ENCODE results near the gene ZIC2. TPM values are rescaled to one million over a fixed set of nuclear protein-coding genes. Genes with fewer than 3 reads are reported as not detected.

Gene ZIC2
- total RNA-seq, 1 experiment from 2014 or later, result 305 TPM

- peak overlapping the region; percentile 11 for H3K27ac ChIP-seq (ENCODE audit: low read depth, low read length, poor library complexity, severe bottlenecking)
- H3K9me3 ChIP-seq (ENCODE audit: low read depth, low read length, poor library complexity, severe bottlenecking), result no peaks in the 10 kb centered on the region
- ChIA-PET CTCF (no interaction called here), POLR2A (ENCODE audit: low non-redundant PET) (no interaction called here)
- H3K36me3 ChIP-seq (ENCODE audit: insufficient read depth, low read length, poor library complexity, severe bottlenecking), result peaks cover 17% of the 10 kb centered on the region
- intact Hi-C loops (cut with micrococcal nuclease; ENCODE audit: unreplicated experiment), result no loop called here
- peaks cover 5% of the 10 kb centered on the region for H3K4me1 ChIP-seq (ENCODE audit: insufficient read depth, low read length, poor library complexity, severe bottlenecking)
- no peaks in the 10 kb centered on the region for H3K27me3 ChIP-seq (replicated peaks; ENCODE audit: insufficient read depth, low read depth, low read length, poor library complexity)
- DNase-seq (ENCODE audit: low spot score), result no peak
- BruUV-seq (replicated peaks), result TSS peak; percentile 39
- peak overlapping the region; percentile 95 for H3K4me3 ChIP-seq (ENCODE audit: low read depth, low read length, poor library complexity, severe bottlenecking)
- TF ChIP-seq EZH2 (IDR thresholded peaks at IDR 0.05; ENCODE audit: borderline replicate concordance, low read depth, low read length, poor library complexity, severe bottlenecking), result no peak
- TF ChIP-seq, protein P1, sequence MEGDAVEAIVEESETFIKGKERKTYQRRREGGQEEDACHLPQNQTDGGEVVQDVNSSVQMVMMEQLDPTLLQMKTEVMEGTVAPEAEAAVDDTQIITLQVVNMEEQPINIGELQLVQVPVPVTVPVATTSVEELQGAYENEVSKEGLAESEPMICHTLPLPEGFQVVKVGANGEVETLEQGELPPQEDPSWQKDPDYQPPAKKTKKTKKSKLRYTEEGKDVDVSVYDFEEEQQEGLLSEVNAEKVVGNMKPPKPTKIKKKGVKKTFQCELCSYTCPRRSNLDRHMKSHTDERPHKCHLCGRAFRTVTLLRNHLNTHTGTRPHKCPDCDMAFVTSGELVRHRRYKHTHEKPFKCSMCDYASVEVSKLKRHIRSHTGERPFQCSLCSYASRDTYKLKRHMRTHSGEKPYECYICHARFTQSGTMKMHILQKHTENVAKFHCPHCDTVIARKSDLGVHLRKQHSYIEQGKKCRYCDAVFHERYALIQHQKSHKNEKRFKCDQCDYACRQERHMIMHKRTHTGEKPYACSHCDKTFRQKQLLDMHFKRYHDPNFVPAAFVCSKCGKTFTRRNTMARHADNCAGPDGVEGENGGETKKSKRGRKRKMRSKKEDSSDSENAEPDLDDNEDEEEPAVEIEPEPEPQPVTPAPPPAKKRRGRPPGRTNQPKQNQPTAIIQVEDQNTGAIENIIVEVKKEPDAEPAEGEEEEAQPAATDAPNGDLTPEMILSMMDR (conservative IDR thresholded peaks at IDR 0.05; ENCODE audit: low read depth, low read length), result no peak
Measured at GRCh38 chr13:99978799-99979452, 2.7 kb upstream of the ZIC2 start.

GRCh38 chr13:99979453-99980200, 2.0 kb upstream of the ZIC2 start:
- ChIA-PET CTCF (no interaction called here), POLR2A (ENCODE audit: low non-redundant PET) (interaction anchor here (0.7 to 0.8 kb wide), 2 partner anchors 8 to 252 kb away, joined by 3 to 8 read pairs; partner anchors contain the start of gene ZIC5)
- BruUV-seq (replicated peaks), result no TSS peak
- TF ChIP-seq, protein P1 (conservative IDR thresholded peaks at IDR 0.05; ENCODE audit: low read depth, low read length), result no peak
- TF ChIP-seq EZH2 (IDR thresholded peaks at IDR 0.05; ENCODE audit: borderline replicate concordance, low read depth, low read length, poor library complexity, severe bottlenecking), result no peak
- intact Hi-C loops (cut with micrococcal nuclease; ENCODE audit: unreplicated experiment), result loop anchor here (5.0 kb wide), 1 partner anchor 322 kb away; no protein-coding TSS in a partner anchor
- H3K4me3 ChIP-seq (ENCODE audit: low read depth, low read length, poor library complexity, severe bottlenecking), result peak overlapping the region; percentile 95
- peak overlapping the region; percentile 96 for H3K27ac ChIP-seq (ENCODE audit: low read depth, low read length, poor library complexity, severe bottlenecking)
- peak; percentile 59 for DNase-seq (ENCODE audit: low spot score)
- H3K36me3 ChIP-seq (ENCODE audit: insufficient read depth, low read length, poor library complexity, severe bottlenecking), result peaks cover 24% of the 10 kb centered on the region
- peaks cover 5% of the 10 kb centered on the region for H3K4me1 ChIP-seq (ENCODE audit: insufficient read depth, low read length, poor library complexity, severe bottlenecking)
- no peaks in the 10 kb centered on the region for H3K27me3 ChIP-seq (replicated peaks; ENCODE audit: insufficient read depth, low read depth, low read length, poor library complexity)
- H3K9me3 ChIP-seq (ENCODE audit: low read depth, low read length, poor library complexity, severe bottlenecking), result no peaks in the 10 kb centered on the region

DNA sequence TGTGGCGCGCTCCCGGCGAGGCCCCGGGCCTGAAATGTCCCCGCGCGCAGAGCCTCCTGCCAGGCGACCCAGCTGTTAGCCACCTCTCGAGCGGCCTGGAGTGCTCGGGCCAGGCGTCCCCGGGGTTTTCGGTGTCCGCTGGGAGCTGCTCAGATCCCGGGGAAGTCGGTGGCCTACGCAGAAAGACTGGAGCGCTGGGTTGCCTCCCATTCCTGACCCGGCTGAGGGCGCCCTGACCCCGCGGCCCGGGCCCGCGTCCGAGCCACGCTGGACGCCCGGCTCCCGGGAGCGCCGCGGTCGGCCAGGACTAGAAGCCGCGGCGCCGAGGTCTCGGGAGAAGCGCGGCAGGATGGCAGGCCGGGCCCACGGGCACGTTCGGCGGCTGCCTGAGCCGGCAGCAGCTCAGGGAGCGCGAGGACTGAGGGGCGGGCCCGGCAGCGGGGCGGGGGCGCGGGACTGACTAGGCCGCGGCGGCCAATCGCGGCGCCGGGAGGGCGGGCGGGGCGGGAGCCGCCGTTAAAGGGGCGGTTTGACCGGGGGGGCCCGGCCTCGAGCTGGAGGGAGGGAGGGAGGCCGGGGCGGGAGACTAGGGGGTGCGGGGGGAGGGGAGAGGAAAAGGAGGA, 1.3 kb upstream of the ZIC2 start:
- peak overlapping the region; percentile 97 for H3K27ac ChIP-seq (ENCODE audit: low read depth, low read length, poor library complexity, severe bottlenecking)

More for the DNA sequence above, 1.3 kb upstream of the ZIC2 start:
- CTCF ChIA-PET, result interaction anchor here (0.6 kb wide), 1 partner anchor 541 kb away, joined by 3 read pairs; no protein-coding TSS in a partner anchor
- peaks cover 30% of the 10 kb centered on the region for H3K36me3 ChIP-seq (ENCODE audit: insufficient read depth, low read length, poor library complexity, severe bottlenecking)
- peak; percentile 96 for DNase-seq (ENCODE audit: low spot score)
- H3K4me1 ChIP-seq (ENCODE audit: insufficient read depth, low read length, poor library complexity, severe bottlenecking), result peaks cover 5% of the 10 kb centered on the region
- POLR2A ChIA-PET (ENCODE audit: low non-redundant PET), result interaction anchor here (0.7 to 0.8 kb wide), 3 partner anchors 9 to 318 kb away, joined by 3 to 8 read pairs (median 3); partner anchors contain the start of gene ZIC5
- no peaks in the 10 kb centered on the region for H3K27me3 ChIP-seq (replicated peaks; ENCODE audit: insufficient read depth, low read depth, low read length, poor library complexity)
- intact Hi-C loops (cut with micrococcal nuclease; ENCODE audit: unreplicated experiment), result loop anchor here (5.0 kb wide), 1 partner anchor 323 kb away; no protein-coding TSS in a partner anchor
- H3K9me3 ChIP-seq (ENCODE audit: low read depth, low read length, poor library complexity, severe bottlenecking), result no peaks in the 10 kb centered on the region
- peak overlapping the region; percentile 95 for H3K4me3 ChIP-seq (ENCODE audit: low read depth, low read length, poor library complexity, severe bottlenecking)
- BruUV-seq (replicated peaks), result no TSS peak
- TF ChIP-seq EZH2 (IDR thresholded peaks at IDR 0.05; ENCODE audit: borderline replicate concordance, low read depth, low read length, poor library complexity, severe bottlenecking), result no peak
- TF ChIP-seq, protein P1 (conservative IDR thresholded peaks at IDR 0.05; ENCODE audit: low read depth, low read length), result no peak

Data from A673 (cell line).